Choroid plexus epithelial cell (primary cell): Measurements from ENCODE around the gene TNPO3.
A peak's percentile ranks its signal among the peaks of the same experiment; 100 is the strongest.

ENCODE experiments used
- DNase-seq: peaks from one replicate; pipeline ENCODE4 v3.0.0-alpha.2; 2010; ENCODE audit warnings: low read depth
- H3K4me3 ChIP-seq: 2 replicates; pipeline ENCODE4 v1.5.1; 2011; ENCODE audit warnings: low read depth, mild to moderate bottlenecking, control low read depth, low read length, moderate library complexity
- TF ChIP-seq, protein P1 (sequence below): conservative IDR thresholded peaks from 2 replicates; pipeline ENCODE4 v1.5.1; 2011; ENCODE audit warnings: low read depth, mild to moderate bottlenecking, control low read depth, inconsistent platforms, low read length, moderate library complexity

The TNPO3 gene

GRCh38 chr7:128934361-128935341 lies 120.3 kb downstream of the TNPO3 start:
- no peak overlapping the region for H3K4me3 ChIP-seq
- TF ChIP-seq, protein P1, sequence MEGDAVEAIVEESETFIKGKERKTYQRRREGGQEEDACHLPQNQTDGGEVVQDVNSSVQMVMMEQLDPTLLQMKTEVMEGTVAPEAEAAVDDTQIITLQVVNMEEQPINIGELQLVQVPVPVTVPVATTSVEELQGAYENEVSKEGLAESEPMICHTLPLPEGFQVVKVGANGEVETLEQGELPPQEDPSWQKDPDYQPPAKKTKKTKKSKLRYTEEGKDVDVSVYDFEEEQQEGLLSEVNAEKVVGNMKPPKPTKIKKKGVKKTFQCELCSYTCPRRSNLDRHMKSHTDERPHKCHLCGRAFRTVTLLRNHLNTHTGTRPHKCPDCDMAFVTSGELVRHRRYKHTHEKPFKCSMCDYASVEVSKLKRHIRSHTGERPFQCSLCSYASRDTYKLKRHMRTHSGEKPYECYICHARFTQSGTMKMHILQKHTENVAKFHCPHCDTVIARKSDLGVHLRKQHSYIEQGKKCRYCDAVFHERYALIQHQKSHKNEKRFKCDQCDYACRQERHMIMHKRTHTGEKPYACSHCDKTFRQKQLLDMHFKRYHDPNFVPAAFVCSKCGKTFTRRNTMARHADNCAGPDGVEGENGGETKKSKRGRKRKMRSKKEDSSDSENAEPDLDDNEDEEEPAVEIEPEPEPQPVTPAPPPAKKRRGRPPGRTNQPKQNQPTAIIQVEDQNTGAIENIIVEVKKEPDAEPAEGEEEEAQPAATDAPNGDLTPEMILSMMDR: no peak
- no peak for DNase-seq

DNA sequence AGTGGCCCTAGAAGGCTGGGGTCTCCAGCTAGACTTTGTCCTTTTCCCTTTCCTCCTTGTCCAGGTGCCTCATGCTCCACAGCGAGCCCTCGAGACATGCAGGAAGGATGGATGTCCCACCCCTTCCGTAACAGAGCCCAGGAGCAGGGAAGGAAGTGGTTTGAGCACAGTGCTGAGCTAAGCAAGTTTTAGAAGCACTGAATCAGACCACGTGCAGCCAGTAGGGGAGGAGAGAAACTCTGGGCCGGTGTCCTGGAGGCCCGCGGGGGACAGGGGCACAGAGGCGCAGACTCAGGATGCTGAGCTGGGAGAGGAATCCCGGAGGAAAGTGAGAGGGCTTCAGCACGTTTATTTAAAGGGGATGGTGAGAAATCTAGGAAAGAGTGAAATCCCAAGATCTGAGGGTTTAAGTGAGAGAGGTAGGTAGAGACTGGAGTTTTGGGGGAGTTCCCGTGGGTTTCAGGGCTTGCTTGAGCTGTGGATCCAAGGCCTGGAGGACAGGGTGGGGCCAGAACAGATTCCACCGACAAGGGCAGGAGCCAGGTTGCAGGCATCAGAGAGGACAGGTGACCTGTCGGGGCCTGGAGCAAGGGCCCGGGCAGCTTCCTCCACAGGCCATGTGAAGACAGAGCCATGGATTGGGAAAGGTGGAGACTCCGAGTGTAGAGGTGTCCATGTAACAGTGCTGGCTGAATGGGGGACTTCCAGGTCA lies 121.6 kb downstream of the TNPO3 start:
- no peak overlapping the region for H3K4me3 ChIP-seq
- peak; percentile 38 for DNase-seq
- TF ChIP-seq, protein P1: no peak

DNA sequence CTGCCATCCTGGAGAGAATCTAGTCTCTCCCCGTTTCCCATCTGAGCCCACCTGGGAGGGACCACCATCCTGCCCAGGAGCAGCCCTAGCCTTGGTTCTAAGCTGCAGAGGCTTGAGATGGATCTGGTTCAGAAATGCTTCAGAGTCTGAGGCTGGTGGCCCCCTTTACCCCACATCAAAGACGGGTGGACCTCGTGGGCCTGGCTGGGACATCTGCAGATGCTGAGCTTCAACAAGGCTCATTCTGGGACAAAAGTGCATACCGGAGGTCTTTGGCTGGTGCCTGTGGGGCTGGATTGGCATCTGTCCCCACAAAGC lies 122.1 kb downstream of the TNPO3 start:
- TF ChIP-seq, protein P1: no peak
- DNase-seq: no peak
- no peak overlapping the region for H3K4me3 ChIP-seq

GRCh38 chr7:128931965-128932861 lies 122.7 kb downstream of the TNPO3 start:
- no peak overlapping the region for H3K4me3 ChIP-seq
- no peak for DNase-seq
- TF ChIP-seq, protein P1: no peak

DNA sequence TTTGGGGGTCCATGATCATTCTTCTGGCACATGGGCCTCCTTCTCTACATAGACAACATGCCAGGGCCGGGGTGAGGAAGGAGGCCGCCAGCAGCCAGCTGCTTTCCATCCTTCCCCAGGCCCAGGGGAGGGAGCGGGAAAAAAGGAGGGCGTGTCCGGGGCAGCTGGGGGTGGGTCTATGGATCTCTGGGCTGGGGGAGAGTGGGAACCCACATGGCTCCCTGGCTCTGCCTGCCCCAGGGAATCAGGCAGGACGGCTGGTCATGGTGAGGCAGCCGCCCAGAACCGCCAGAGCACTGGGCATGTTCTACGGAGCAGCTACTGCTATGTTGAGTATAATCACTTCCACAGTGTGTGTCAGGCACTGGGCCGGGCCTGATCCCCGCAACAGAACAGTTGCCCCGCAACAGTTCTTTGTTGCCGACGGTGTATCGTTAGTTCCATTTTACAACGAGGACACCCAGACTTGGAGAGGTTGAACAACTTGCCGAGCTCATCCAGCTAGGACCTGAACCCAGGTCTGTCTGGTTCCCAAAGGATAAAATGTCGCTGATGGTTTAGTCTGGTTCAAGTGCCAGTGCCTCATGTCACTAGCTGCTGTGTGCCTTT lies 123.6 kb downstream of the TNPO3 start:
- H3K4me3 ChIP-seq: no peak overlapping the region
- no peak for DNase-seq
- TF ChIP-seq, protein P1: no peak
